GM12878 (cell line): ENCODE data around the gene LSP1. TPM values are rescaled to one million over a fixed set of nuclear protein-coding genes. Genes with fewer than 3 reads are reported as not detected.
A peak's percentile ranks its signal among the peaks of the same experiment; 100 is the strongest.

Experiments
- ATF7 ChIP-seq: fragments of 450-650 bp; IDR thresholded peaks from 2 replicates; pipeline ENCODE4 v1.6.1; 2016; ENCODE audit warnings: low read depth, mild to moderate bottlenecking
- CHD1 ChIP-seq: IDR thresholded peaks from 2 replicates; pipeline ENCODE4 v1.6.1; 2012; ENCODE audit warnings: low read depth, low read length, improper control_type of control experiment
- IKZF1 ChIP-seq: fragments of 450-650 bp; conservative IDR thresholded peaks from 2 replicates; pipeline ENCODE4 v1.6.1; 2017; ENCODE audit warnings: antibody characterized with exemption, mild to moderate bottlenecking
- NBN ChIP-seq: fragments of 450-650 bp; IDR thresholded peaks from 2 replicates; pipeline ENCODE4 v1.6.1; 2016
- NR2F1 ChIP-seq: fragments of 450-650 bp; conservative IDR thresholded peaks from 2 replicates; pipeline ENCODE4 v1.6.1; 2017; ENCODE audit warnings: mild to moderate bottlenecking
- RFX5 ChIP-seq: IDR thresholded peaks from 2 replicates; pipeline ENCODE4 v1.6.1; 2011; ENCODE audit warnings: low read depth, low read length, improper control_type of control experiment
- SIN3A ChIP-seq: IDR thresholded peaks from 2 replicates; pipeline ENCODE4 v1.6.1; 2012; ENCODE audit warnings: low read depth, low read length, improper control_type of control experiment
- SREBF1 ChIP-seq: IDR thresholded peaks from 2 replicates; pipeline ENCODE4 v1.6.1; 2012; ENCODE audit warnings: mild to moderate bottlenecking, low read length
- SREBF2 ChIP-seq: IDR thresholded peaks from 2 replicates; pipeline ENCODE4 v1.6.1; 2012; ENCODE audit warnings: mild to moderate bottlenecking, low read length
- YBX1 ChIP-seq: fragments of 450-650 bp; IDR thresholded peaks from 2 replicates; pipeline ENCODE4 v1.6.1; 2016; ENCODE audit warnings: antibody characterized with exemption
- polyA plus RNA-seq, 11 experiments: library from polyadenylated mRNA; depleted of rRNA in 4 of 11; unstranded in 6 of 11; stranded (reverse) in 5 of 11; fragments of >200 nt; fragmentation: Nextera tagmentation in 4 of 11; fragmentation: Illumina TruSeq in 1 of 11; extraction: Ambion mirVana in 4 of 11; extraction: Trizol in 1 of 11; gene quantifications; 1 replicate in 1 of 11; 2 replicates in 10 of 11; pipeline versions ENCODE4 v1.2.1 to v1.2.3, GENCODE V29; 2011 to 2016; ENCODE audit warnings: inconsistent platforms in 2 of 11, missing spikeins in 2 of 11, low read depth in 1 of 11
- total RNA-seq, 4 experiments: library from RNA; depleted of rRNA in 3 of 4; stranded (reverse); fragments of >200 nt in 3 of 4; fragmentation: Illumina TruSeq in 1 of 4; extraction: Trizol in 1 of 4; gene quantifications; 2 replicates each; pipeline versions ENCODE4 v1.2.1 to v1.2.3, GENCODE V29; 2013 to 2021
- TF ChIP-seq, protein P1 (sequence below): fragments of 450-650 bp; IDR thresholded peaks from 2 replicates; pipeline ENCODE4 v1.6.1; 2017; ENCODE audit warnings: mild to moderate bottlenecking, moderate library complexity
- TF ChIP-seq, protein P2 (sequence below): fragments of 450-650 bp; formaldehyde crosslinking; IDR thresholded peaks from 2 replicates; pipeline ENCODE4 v1.4.0; 2020; ENCODE audit warnings: mild to moderate bottlenecking, moderate library complexity
- TF ChIP-seq, protein P3 (sequence below): IDR thresholded peaks from 2 replicates; pipeline ENCODE4 v1.6.1; 2012; ENCODE audit warnings: low read length, inconsistent platforms
- TF ChIP-seq, protein P4 (sequence below): fragments of 450-650 bp; IDR thresholded peaks from 2 replicates; pipeline ENCODE4 v1.6.1; 2017; ENCODE audit warnings: low read depth, mild to moderate bottlenecking, moderate library complexity
- TF ChIP-seq, protein P5 (sequence below): fragments of 150-350 bp; IDR thresholded peaks from 2 replicates; pipeline ENCODE4 v1.6.1; 2014; ENCODE audit warnings: mild to moderate bottlenecking, low read depth, low read length
- TF ChIP-seq, protein P6 (sequence below): IDR thresholded peaks from 2 replicates; pipeline ENCODE4 v1.6.1; 2011; ENCODE audit warnings: low read depth, low read length, improper control_type of control experiment, borderline replicate concordance

Gene LSP1
- total and polyA plus RNA-seq, 10 of the 15 experiments (the other 5 are each of a cell fraction or from before 2014, with no cell fraction given): 19.2 to 488 (median 369) TPM

DNA sequence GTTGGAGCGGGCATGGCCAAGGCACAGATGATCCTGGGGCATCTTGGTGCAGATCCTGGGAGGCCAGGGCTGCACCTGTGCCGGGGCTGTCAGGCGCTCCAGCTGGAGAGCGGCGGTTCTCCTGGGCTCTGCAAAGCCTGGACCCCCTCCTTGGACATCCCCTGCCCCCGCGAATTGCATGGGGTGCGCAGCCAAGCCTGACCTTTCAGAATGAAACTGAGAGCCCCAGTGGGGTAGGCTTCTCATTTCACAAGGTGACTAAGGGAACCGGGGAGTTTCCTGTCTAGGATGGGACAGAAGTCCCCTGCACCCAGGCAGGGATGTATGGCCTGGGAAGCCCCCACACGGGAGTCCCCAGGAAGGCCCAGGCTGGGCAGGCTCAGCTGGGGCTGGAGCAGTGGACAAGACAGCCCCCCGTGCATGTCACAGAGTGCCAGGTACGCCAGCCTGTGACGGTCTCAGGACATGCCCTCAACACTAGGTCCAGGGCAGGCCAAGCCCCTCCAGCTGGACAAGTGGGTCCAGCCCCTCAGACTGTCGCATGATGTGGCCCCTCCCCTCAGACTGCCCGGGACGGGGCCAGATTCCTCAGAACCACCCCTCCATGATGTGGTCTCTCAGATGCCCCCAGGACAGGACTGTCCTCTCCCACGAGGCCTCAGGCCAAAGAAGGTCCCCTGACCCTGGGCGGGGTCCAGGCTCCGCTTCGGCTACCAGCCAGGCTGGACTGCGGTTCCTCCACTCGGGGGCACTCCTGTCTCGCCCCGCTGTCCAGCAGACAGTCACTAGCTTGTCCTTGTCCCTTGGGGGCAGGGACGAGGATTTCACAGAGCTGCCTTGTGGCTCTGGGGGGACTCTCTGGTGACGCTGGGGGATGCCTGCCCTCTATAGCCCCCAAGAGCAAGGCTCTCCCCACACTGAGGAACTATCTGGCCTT is 2.3 kb downstream of the LSP1 start (continued):
- TF ChIP-seq, protein P1, sequence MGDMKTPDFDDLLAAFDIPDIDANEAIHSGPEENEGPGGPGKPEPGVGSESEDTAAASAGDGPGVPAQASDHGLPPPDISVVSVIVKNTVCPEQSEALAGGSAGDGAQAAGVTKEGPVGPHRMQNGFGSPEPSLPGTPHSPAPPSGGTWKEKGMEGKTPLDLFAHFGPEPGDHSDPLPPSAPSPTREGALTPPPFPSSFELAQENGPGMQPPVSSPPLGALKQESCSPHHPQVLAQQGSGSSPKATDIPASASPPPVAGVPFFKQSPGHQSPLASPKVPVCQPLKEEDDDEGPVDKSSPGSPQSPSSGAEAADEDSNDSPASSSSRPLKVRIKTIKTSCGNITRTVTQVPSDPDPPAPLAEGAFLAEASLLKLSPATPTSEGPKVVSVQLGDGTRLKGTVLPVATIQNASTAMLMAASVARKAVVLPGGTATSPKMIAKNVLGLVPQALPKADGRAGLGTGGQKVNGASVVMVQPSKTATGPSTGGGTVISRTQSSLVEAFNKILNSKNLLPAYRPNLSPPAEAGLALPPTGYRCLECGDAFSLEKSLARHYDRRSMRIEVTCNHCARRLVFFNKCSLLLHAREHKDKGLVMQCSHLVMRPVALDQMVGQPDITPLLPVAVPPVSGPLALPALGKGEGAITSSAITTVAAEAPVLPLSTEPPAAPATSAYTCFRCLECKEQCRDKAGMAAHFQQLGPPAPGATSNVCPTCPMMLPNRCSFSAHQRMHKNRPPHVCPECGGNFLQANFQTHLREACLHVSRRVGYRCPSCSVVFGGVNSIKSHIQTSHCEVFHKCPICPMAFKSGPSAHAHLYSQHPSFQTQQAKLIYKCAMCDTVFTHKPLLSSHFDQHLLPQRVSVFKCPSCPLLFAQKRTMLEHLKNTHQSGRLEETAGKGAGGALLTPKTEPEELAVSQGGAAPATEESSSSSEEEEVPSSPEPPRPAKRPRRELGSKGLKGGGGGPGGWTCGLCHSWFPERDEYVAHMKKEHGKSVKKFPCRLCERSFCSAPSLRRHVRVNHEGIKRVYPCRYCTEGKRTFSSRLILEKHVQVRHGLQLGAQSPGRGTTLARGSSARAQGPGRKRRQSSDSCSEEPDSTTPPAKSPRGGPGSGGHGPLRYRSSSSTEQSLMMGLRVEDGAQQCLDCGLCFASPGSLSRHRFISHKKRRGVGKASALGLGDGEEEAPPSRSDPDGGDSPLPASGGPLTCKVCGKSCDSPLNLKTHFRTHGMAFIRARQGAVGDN: no peak
- TF ChIP-seq YBX1 (no peak), NBN (peak; percentile 72), SREBF2 (no peak), RFX5 (no peak), ATF7 (peak; percentile 66), IKZF1 (peak; percentile 98), CHD1 (no peak), SREBF1 (no peak), NR2F1 (peak; percentile 81), SIN3A (peak; percentile 37; the same call in 1 of the 2 replicates)
- TF ChIP-seq, protein P2, sequence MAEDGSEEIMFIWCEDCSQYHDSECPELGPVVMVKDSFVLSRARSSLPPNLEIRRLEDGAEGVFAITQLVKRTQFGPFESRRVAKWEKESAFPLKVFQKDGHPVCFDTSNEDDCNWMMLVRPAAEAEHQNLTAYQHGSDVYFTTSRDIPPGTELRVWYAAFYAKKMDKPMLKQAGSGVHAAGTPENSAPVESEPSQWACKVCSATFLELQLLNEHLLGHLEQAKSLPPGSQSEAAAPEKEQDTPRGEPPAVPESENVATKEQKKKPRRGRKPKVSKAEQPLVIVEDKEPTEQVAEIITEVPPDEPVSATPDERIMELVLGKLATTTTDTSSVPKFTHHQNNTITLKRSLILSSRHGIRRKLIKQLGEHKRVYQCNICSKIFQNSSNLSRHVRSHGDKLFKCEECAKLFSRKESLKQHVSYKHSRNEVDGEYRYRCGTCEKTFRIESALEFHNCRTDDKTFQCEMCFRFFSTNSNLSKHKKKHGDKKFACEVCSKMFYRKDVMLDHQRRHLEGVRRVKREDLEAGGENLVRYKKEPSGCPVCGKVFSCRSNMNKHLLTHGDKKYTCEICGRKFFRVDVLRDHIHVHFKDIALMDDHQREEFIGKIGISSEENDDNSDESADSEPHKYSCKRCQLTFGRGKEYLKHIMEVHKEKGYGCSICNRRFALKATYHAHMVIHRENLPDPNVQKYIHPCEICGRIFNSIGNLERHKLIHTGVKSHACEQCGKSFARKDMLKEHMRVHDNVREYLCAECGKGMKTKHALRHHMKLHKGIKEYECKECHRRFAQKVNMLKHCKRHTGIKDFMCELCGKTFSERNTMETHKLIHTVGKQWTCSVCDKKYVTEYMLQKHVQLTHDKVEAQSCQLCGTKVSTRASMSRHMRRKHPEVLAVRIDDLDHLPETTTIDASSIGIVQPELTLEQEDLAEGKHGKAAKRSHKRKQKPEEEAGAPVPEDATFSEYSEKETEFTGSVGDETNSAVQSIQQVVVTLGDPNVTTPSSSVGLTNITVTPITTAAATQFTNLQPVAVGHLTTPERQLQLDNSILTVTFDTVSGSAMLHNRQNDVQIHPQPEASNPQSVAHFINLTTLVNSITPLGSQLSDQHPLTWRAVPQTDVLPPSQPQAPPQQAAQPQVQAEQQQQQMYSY (CRISPR knock-in tag): no peak
- TF ChIP-seq, protein P3, sequence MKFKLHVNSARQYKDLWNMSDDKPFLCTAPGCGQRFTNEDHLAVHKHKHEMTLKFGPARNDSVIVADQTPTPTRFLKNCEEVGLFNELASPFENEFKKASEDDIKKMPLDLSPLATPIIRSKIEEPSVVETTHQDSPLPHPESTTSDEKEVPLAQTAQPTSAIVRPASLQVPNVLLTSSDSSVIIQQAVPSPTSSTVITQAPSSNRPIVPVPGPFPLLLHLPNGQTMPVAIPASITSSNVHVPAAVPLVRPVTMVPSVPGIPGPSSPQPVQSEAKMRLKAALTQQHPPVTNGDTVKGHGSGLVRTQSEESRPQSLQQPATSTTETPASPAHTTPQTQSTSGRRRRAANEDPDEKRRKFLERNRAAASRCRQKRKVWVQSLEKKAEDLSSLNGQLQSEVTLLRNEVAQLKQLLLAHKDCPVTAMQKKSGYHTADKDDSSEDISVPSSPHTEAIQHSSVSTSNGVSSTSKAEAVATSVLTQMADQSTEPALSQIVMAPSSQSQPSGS: no peak
- TF ChIP-seq, protein P4, sequence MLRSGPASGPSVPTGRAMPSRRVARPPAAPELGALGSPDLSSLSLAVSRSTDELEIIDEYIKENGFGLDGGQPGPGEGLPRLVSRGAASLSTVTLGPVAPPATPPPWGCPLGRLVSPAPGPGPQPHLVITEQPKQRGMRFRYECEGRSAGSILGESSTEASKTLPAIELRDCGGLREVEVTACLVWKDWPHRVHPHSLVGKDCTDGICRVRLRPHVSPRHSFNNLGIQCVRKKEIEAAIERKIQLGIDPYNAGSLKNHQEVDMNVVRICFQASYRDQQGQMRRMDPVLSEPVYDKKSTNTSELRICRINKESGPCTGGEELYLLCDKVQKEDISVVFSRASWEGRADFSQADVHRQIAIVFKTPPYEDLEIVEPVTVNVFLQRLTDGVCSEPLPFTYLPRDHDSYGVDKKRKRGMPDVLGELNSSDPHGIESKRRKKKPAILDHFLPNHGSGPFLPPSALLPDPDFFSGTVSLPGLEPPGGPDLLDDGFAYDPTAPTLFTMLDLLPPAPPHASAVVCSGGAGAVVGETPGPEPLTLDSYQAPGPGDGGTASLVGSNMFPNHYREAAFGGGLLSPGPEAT: peak; percentile 98
- TF ChIP-seq, protein P5, sequence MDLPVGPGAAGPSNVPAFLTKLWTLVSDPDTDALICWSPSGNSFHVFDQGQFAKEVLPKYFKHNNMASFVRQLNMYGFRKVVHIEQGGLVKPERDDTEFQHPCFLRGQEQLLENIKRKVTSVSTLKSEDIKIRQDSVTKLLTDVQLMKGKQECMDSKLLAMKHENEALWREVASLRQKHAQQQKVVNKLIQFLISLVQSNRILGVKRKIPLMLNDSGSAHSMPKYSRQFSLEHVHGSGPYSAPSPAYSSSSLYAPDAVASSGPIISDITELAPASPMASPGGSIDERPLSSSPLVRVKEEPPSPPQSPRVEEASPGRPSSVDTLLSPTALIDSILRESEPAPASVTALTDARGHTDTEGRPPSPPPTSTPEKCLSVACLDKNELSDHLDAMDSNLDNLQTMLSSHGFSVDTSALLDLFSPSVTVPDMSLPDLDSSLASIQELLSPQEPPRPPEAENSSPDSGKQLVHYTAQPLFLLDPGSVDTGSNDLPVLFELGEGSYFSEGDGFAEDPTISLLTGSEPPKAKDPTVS: no peak
- TF ChIP-seq, protein P6, sequence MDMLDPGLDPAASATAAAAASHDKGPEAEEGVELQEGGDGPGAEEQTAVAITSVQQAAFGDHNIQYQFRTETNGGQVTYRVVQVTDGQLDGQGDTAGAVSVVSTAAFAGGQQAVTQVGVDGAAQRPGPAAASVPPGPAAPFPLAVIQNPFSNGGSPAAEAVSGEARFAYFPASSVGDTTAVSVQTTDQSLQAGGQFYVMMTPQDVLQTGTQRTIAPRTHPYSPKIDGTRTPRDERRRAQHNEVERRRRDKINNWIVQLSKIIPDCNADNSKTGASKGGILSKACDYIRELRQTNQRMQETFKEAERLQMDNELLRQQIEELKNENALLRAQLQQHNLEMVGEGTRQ: no peak
